ENCODE results near the gene DTNA. TPM values are rescaled to one million over a fixed set of nuclear protein-coding genes. Genes with fewer than 3 reads are reported as not detected.
"Not testable (repeated sequence)": the region's sequence is repeated elsewhere in the genome, so short reads cannot be mapped to it uniquely, and the experiment has no call there.

DTNA gene
- total RNA-seq, 2 experiments from 2014 or later = not detected

DNA sequence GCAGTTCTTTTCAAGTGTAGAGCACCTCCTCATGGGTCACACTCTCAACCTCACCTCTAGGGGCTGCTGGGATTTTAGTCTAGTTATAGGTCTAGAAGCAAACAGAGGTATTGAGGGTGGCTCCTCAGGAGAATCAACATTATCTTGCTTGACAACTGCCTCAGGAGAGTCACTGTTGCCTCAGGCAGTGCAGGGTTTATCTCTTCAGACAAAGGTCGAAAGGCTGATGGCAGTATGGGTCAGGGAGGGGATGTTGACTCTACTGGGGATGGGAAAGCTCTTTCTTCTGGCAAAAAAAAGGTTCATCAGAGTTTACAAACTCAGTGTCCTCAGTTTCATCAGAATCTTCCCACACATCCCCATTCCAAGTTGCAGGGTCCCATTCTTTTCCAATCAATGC lies 24.0 kb downstream of the DTNA start:
- H3K9me3 Mint-ChIP-seq = no peaks in the 10 kb centered on the region
- DNase-seq (no peak), ATAC-seq (ENCODE audit: low read depth) (no peak)
- H3K27ac Mint-ChIP-seq = no peak overlapping the region
- H3K36me3 Mint-ChIP-seq = no peaks in the 10 kb centered on the region
- no peak overlapping the region for H3K4me3 Mint-ChIP-seq
- H3K4me1 Mint-ChIP-seq = no peaks in the 10 kb centered on the region
- peaks cover 11% of the 10 kb centered on the region for H3K27me3 Mint-ChIP-seq
- POLR2A ChIA-PET = no interaction called here

GRCh38 chr18:34734526-34734925 lies 24.4 kb downstream of the DTNA start:
- H3K4me1 Mint-ChIP-seq; H3K27ac Mint-ChIP-seq; H3K27me3 Mint-ChIP-seq; DNase-seq; H3K9me3 Mint-ChIP-seq; H3K4me3 Mint-ChIP-seq; POLR2A ChIA-PET; ATAC-seq (ENCODE audit: low read depth); H3K36me3 Mint-ChIP-seq: not testable (repeated sequence)

- H3K9me3 Mint-ChIP-seq = no peaks in the 10 kb centered on the region
- H3K4me3 Mint-ChIP-seq = no peak overlapping the region
- H3K4me1 Mint-ChIP-seq = no peaks in the 10 kb centered on the region
- POLR2A ChIA-PET = no interaction called here
- no peaks in the 10 kb centered on the region for H3K36me3 Mint-ChIP-seq
- DNase-seq (no peak), ATAC-seq (ENCODE audit: low read depth) (no peak)
- H3K27ac Mint-ChIP-seq = no peak overlapping the region
- peaks cover 6% of the 10 kb centered on the region for H3K27me3 Mint-ChIP-seq
Observed at GRCh38 chr18:34738175-34738894, 28.2 kb downstream of the DTNA start.

DNA sequence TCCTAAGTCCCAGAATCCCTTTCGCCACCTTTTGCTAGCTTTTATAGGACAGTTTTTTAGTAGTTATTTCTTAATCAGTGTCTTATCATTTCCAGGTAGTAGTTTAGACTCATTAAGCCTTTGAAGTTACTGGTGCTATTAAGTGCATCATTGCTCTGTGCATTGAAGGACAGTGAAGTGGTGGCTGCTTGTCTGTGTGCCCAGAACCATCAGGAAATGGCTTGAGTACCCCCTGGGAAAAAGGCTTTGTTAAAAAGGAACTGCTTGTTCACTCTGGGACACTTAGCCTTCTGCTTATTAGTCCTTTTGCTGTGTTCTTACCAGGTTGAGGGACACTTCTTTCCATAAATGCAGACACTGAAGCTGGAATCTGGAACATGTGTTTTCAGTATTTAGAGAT lies 30.0 kb downstream of the DTNA start:
- no peaks in the 10 kb centered on the region for H3K9me3 Mint-ChIP-seq
- no peak overlapping the region for H3K4me3 Mint-ChIP-seq
- POLR2A ChIA-PET = no interaction called here
- H3K27me3 Mint-ChIP-seq = peaks cover 3% of the 10 kb centered on the region
- no peak overlapping the region for H3K27ac Mint-ChIP-seq
- no peaks in the 10 kb centered on the region for H3K36me3 Mint-ChIP-seq
- DNase-seq (no peak), ATAC-seq (ENCODE audit: low read depth) (no peak)
- H3K4me1 Mint-ChIP-seq = no peaks in the 10 kb centered on the region

- H3K9me3 Mint-ChIP-seq = no peaks in the 10 kb centered on the region
- H3K4me3 Mint-ChIP-seq = no peak overlapping the region
- no peaks in the 10 kb centered on the region for H3K4me1 Mint-ChIP-seq
- ATAC-seq (ENCODE audit: low read depth) (no peak), DNase-seq (no peak)
- POLR2A ChIA-PET = no interaction called here
- no peak overlapping the region for H3K27ac Mint-ChIP-seq
- H3K36me3 Mint-ChIP-seq = no peaks in the 10 kb centered on the region
- H3K27me3 Mint-ChIP-seq = peaks cover 3% of the 10 kb centered on the region
Observed at GRCh38 chr18:34740724-34741123, 30.6 kb downstream of the DTNA start.

- POLR2A ChIA-PET = no interaction called here
- Mint-ChIP-seq H3K9me3 (no peaks in the 10 kb centered on the region), H3K27ac (no peak overlapping the region), H3K36me3 (no peaks in the 10 kb centered on the region), H3K4me1 (no peaks in the 10 kb centered on the region), H3K4me3 (no peak overlapping the region), H3K27me3 (no peaks in the 10 kb centered on the region)
- no peak for DNase-seq
- no peak for ATAC-seq (ENCODE audit: low read depth)
Observed at GRCh38 chr18:34741401-34741800, 31.3 kb downstream of the DTNA start.

DNA sequence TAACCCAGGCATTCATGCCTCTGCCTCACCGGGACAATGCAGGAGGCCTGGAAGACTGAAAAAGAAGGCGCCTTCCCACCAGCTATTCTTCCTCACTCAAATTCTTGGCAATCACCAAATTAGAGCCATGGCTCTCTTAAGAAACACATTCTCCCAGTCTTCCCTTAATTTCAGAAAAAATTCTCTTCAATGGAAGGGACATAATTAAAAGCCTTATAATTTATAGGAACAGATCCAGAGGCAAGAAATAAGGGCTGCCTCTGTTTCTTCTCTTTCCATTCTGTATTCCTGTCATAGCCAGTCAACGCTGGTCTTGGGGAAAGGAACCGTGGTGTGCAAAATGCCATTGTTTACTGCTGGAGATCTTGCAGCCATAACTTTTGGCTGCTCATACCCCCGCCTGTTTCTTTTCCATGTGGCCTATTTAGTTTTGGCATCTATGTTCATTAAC lies 32.8 kb downstream of the DTNA start:
- Mint-ChIP-seq H3K4me1 (no peaks in the 10 kb centered on the region), H3K27me3 (no peaks in the 10 kb centered on the region), H3K4me3 (no peak overlapping the region), H3K9me3 (no peaks in the 10 kb centered on the region), H3K36me3 (no peaks in the 10 kb centered on the region), H3K27ac (no peak overlapping the region)
- POLR2A ChIA-PET = no interaction called here
- DNase-seq (no peak), ATAC-seq (ENCODE audit: low read depth) (no peak)

- DNase-seq (no peak), ATAC-seq (ENCODE audit: low read depth) (no peak)
- H3K36me3 Mint-ChIP-seq = no peaks in the 10 kb centered on the region
- POLR2A ChIA-PET = no interaction called here
- H3K27me3 Mint-ChIP-seq = peaks cover 3% of the 10 kb centered on the region
- H3K4me1 Mint-ChIP-seq = no peaks in the 10 kb centered on the region
- H3K9me3 Mint-ChIP-seq = no peaks in the 10 kb centered on the region
- no peak overlapping the region for H3K27ac Mint-ChIP-seq
- H3K4me3 Mint-ChIP-seq = no peak overlapping the region
Observed at GRCh38 chr18:34744569-34744968, 34.5 kb downstream of the DTNA start.

DNA sequence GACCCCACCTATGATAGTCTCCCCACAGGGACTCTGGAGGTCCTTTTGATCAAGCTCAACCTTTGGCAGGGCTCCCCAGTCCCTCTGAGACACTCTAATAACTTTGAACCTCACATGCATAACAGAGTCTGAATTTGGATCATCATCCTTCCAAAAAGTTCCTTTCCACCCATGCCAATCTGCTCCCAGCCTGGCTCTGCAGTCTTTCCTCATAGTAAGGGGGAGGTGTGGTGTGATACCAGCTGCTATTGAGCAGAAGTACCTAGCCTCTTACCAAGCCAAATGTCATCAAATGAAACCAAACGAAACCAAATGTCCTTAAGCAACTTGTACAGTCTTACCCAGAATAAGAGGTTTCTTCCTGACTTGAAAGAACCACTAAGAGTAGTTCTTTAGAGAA lies 36.5 kb downstream of the DTNA start:
- H3K36me3 Mint-ChIP-seq = no peaks in the 10 kb centered on the region
- DNase-seq (no peak), ATAC-seq (ENCODE audit: low read depth) (no peak)
- H3K27me3 Mint-ChIP-seq = peaks cover 10% of the 10 kb centered on the region
- no peak overlapping the region for H3K27ac Mint-ChIP-seq
- H3K4me1 Mint-ChIP-seq = no peaks in the 10 kb centered on the region
- POLR2A ChIA-PET = no interaction called here
- no peaks in the 10 kb centered on the region for H3K9me3 Mint-ChIP-seq
- H3K4me3 Mint-ChIP-seq = no peak overlapping the region

DNA sequence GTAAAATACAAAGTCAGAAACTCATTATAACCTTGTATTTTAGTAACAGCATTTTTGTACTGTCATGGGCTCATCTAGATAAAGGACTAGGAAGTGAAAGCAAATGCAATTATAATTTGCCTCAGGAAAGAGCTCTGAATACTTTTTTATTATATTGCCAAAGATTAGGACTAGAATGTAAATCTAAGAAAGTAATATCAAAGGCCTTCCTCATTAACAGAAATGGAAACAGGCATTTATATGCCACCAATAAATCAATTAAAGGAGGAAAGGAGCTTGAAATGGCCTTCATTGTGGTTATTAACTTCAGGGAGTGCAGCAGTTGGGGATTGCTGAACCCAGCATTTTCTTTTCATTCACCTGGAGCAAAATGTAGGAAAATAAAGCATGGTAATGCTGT lies 39.6 kb downstream of the DTNA start:
- Mint-ChIP-seq H3K4me1 (no peaks in the 10 kb centered on the region), H3K27ac (no peak overlapping the region), H3K4me3 (no peak overlapping the region), H3K27me3 (peaks cover 10% of the 10 kb centered on the region), H3K9me3 (no peaks in the 10 kb centered on the region), H3K36me3 (no peaks in the 10 kb centered on the region)
- no peak for DNase-seq
- POLR2A ChIA-PET = no interaction called here
- ATAC-seq (ENCODE audit: low read depth) = no peak

GRCh38 chr18:34752056-34752455 lies 42.0 kb downstream of the DTNA start:
- DNase-seq (no peak), ATAC-seq (ENCODE audit: low read depth) (no peak)
- Mint-ChIP-seq H3K4me1 (no peaks in the 10 kb centered on the region), H3K4me3 (no peak overlapping the region), H3K27me3 (peaks cover 10% of the 10 kb centered on the region), H3K9me3 (no peaks in the 10 kb centered on the region), H3K27ac (no peak overlapping the region), H3K36me3 (no peaks in the 10 kb centered on the region)
- POLR2A ChIA-PET = no interaction called here

GRCh38 chr18:34754300-34754699 lies 44.2 kb downstream of the DTNA start:
- Mint-ChIP-seq H3K36me3 (no peaks in the 10 kb centered on the region), H3K4me3 (no peak overlapping the region), H3K9me3 (no peaks in the 10 kb centered on the region), H3K4me1 (no peaks in the 10 kb centered on the region), H3K27me3 (peaks cover 10% of the 10 kb centered on the region), H3K27ac (no peak overlapping the region)
- POLR2A ChIA-PET = no interaction called here
- ATAC-seq (ENCODE audit: low read depth) (no peak), DNase-seq (no peak)

DNA sequence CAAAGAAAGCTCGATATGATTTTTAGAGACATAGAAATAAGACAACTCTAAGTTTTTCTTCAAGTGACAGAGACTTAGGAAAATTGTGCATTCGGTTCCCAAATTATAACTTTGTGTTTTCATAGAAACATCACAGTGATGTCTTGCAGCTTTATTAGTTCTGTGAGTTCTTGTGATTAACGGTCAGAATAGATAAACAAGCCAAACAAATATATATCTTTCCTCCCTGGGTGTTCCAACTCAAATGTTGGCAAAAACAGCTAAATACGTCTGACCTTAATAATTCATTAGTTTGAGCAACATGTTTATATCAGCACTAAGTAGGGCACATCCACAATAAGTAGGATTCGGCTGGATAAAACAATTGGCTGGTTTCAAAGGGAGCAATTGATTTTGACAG lies 47.6 kb downstream of the DTNA start:
- no peak for DNase-seq
- Mint-ChIP-seq H3K36me3 (no peaks in the 10 kb centered on the region), H3K27ac (no peak overlapping the region), H3K27me3 (peaks cover 8% of the 10 kb centered on the region), H3K4me1 (no peaks in the 10 kb centered on the region), H3K9me3 (no peaks in the 10 kb centered on the region), H3K4me3 (no peak overlapping the region)
- no peak for ATAC-seq (ENCODE audit: low read depth)
- POLR2A ChIA-PET = no interaction called here

DNA sequence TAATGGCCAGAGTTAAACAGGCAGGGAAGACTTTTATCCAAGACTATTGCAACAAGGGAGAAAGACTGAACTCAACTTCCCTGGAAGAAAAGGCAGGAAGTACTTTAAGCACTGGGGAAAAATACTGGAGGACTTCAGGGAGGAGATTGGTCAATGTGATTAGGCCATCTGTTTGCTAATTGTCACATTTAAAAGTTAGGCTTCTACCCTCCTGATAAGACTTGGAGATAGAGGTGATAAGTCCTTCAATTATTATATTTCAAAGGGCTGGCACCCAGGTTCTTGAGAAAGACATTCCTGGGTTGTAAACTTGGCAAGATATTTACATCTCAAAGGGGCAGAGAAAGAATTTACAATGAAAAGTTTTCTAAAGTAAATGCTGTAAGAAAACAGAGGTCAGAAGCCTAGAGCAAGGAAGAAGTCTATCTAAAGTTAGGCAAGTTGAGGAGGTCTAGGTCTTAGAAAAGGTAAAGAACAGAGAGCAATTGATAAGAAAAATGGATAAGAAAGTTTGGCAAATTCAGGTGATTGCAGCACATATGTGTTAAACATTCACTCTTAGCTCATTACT lies 48.4 kb downstream of the DTNA start:
- POLR2A ChIA-PET = no interaction called here
- Mint-ChIP-seq H3K4me3 (no peak overlapping the region), H3K9me3 (no peaks in the 10 kb centered on the region), H3K36me3 (no peaks in the 10 kb centered on the region), H3K27me3 (peaks cover 8% of the 10 kb centered on the region), H3K27ac (no peak overlapping the region), H3K4me1 (no peaks in the 10 kb centered on the region)
- DNase-seq (no peak), ATAC-seq (ENCODE audit: low read depth) (no peak)

Measured in activated naive CD8-positive, alpha-beta T cell treated with anti-CD3 and anti-CD28 coated beads, Interleukin-2, amount 10 ng/mL, durations not matched to agents 7 days and 5 days (primary cell).